ENCODE measurements around the gene ATG12.

Gene ATG12

GRCh38 chr5:115806986-115807653 lies 34.2 kb downstream of the ATG12 start:
- DNase-seq, result no peak

- no peak for DNase-seq
Measured at GRCh38 chr5:115801984-115802383, 39.4 kb downstream of the ATG12 start.

- DNase-seq, result no peak
Measured at GRCh38 chr5:115801152-115801551, 40.2 kb downstream of the ATG12 start.

GRCh38 chr5:115800108-115800507 lies 41.3 kb downstream of the ATG12 start:
- DNase-seq, result no peak

GRCh38 chr5:115798252-115798651 lies 43.1 kb downstream of the ATG12 start:
- DNase-seq, result no peak

- no peak for DNase-seq
Measured at GRCh38 chr5:115796656-115797055, 44.7 kb downstream of the ATG12 start.

- DNase-seq, result no peak
Measured at GRCh38 chr5:115795700-115796099, 45.7 kb downstream of the ATG12 start.

- no peak for DNase-seq
Measured at GRCh38 chr5:115788440-115788839, 52.9 kb downstream of the ATG12 start.

- no peak for DNase-seq
Measured at GRCh38 chr5:115787426-115787825, 53.9 kb downstream of the ATG12 start.

GRCh38 chr5:115785381-115786065 lies 55.8 kb downstream of the ATG12 start:
- no peak for DNase-seq

- DNase-seq, result no peak
Measured at GRCh38 chr5:115778417-115778816, 62.9 kb downstream of the ATG12 start.

Measured in activated gamma-delta T cell (primary cell).